Peyer's patch (tissue), 4 donors: ENCODE data around the gene BLID. TPM values are rescaled to one million over a fixed set of nuclear protein-coding genes. Genes with fewer than 3 reads are reported as not detected.

ENCODE experiments used
- DNase-seq, 3 donors: peaks; one replicate each; pipeline ENCODE4 v3.0.0-alpha.2; 2017 to 2019
- H3K27ac ChIP-seq, 4 donors: fragments of 200-600 bp; sonication (generic); one replicate each; pipeline ENCODE4 v1.5.1; 2016 to 2019
- H3K27me3 ChIP-seq, 2 donors: fragments of 200-600 bp; sonication (generic); one replicate each; pipeline ENCODE4 v1.5.1; 2019
- H3K36me3 ChIP-seq, 3 donors: fragments of 200-600 bp; sonication (generic); one replicate each; pipeline ENCODE4 v1.5.1; 2016 to 2019
- H3K4me1 ChIP-seq, 4 donors: fragments of 200-600 bp; sonication (generic); one replicate each; pipeline ENCODE4 v1.5.1; 2016 to 2019
- H3K4me3 ChIP-seq, 4 donors: fragments of 200-600 bp; sonication (generic); 1 replicate in 3 of 4; 2 replicates in 1 of 4; pipeline ENCODE4 v1.5.1; 2016 to 2019; ENCODE audit warnings: mild to moderate bottlenecking in 1 of 4
- H3K9me3 ChIP-seq, 4 donors: fragments of 200-600 bp; sonication (generic); one replicate each; pipeline ENCODE4 v1.5.1; 2016 to 2019; ENCODE audit warnings: mild to moderate bottlenecking in 1 of 4
- POLR2A ChIP-seq, 2 donors: fragments of 450-650 bp; IDR thresholded peaks; one replicate each; pipeline ENCODE4 v1.5.1; 2017; ENCODE audit warnings: antibody characterized with exemption in 2 of 2, mild to moderate bottlenecking in 2 of 2, moderate library complexity in 2 of 2
- total RNA-seq, 4 donors: library from RNA; depleted of rRNA; stranded (reverse); fragments of >200 nt; gene quantifications; one replicate each; pipeline ENCODE4 v1.1.0, GENCODE V29; 2016
- TF ChIP-seq, protein P1 (sequence below), 6 experiments: fragments of 450-650 bp in 4 of 6; fragments of 200-600 bp in 2 of 6; sonication (generic) in 1 of 6; IDR thresholded peaks; one replicate each; pipeline ENCODE4 v1.5.1; 2017 to 2019; ENCODE audit warnings: antibody characterized with exemption in 6 of 6, mild to moderate bottlenecking in 3 of 6, moderate library complexity in 1 of 6

Gene BLID
- total RNA-seq, 4 donors from 2014 or later = not detected

DNA sequence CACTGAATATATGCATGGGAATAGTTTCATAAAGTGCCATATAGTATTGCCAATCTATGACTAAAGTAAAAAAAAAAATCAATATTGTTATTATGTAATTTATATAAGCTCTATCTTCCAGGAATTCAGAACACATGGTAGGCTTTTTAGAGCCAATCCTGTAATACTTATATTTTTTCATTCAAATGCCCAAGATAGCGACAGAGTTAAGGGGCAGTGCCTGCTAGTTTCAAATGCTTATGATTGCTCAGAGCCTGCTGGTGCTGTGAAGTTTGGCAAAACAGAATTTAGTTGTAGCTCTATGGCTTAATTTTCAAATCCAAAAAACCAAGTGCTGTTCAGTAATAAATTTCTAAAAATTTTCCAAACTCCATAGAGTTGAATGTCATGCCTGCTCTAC, 39.0 kb upstream of the BLID start:
- no peak for DNase-seq
- Histone ChIP-seq H3K4me3 (no peak overlapping the region), H3K9me3 (no peaks in the 10 kb centered on the region), H3K27me3 (no peaks in the 10 kb centered on the region), H3K4me1 (no peaks in the 10 kb centered on the region), H3K27ac (no peak overlapping the region), H3K36me3 (no peaks in the 10 kb centered on the region)
- TF ChIP-seq, protein P1, sequence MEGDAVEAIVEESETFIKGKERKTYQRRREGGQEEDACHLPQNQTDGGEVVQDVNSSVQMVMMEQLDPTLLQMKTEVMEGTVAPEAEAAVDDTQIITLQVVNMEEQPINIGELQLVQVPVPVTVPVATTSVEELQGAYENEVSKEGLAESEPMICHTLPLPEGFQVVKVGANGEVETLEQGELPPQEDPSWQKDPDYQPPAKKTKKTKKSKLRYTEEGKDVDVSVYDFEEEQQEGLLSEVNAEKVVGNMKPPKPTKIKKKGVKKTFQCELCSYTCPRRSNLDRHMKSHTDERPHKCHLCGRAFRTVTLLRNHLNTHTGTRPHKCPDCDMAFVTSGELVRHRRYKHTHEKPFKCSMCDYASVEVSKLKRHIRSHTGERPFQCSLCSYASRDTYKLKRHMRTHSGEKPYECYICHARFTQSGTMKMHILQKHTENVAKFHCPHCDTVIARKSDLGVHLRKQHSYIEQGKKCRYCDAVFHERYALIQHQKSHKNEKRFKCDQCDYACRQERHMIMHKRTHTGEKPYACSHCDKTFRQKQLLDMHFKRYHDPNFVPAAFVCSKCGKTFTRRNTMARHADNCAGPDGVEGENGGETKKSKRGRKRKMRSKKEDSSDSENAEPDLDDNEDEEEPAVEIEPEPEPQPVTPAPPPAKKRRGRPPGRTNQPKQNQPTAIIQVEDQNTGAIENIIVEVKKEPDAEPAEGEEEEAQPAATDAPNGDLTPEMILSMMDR (IDR thresholded peaks at IDR 0.05) = no peak
- TF ChIP-seq POLR2A (IDR thresholded peaks at IDR 0.05) = no peak

DNA sequence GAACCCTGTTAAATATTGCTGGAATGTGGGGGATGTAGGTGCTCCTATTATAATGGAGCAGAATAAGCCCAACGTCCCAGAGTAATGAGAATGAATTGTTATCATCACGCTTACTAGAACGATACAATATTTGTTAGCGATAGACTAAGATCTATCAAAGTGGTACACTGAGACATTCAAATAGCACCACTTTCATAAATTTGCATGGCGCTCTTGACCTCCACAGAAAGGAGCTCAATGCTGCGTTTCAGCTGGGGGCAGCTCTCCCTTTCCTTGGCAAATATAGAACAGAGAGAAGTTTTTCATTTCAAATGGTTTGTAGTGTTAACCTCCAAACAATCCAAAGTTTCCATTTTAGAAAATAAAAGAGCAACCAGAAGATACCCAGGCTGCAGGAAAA, 38.2 kb upstream of the BLID start:
- Histone ChIP-seq H3K9me3 (no peaks in the 10 kb centered on the region), H3K4me3 (no peak overlapping the region), H3K4me1 (no peaks in the 10 kb centered on the region), H3K36me3 (no peaks in the 10 kb centered on the region), H3K27ac (no peak overlapping the region), H3K27me3 (no peaks in the 10 kb centered on the region)
- no peak for TF ChIP-seq POLR2A (IDR thresholded peaks at IDR 0.05)
- TF ChIP-seq, protein P1 (IDR thresholded peaks at IDR 0.05) = no peak
- DNase-seq = no peak

DNA sequence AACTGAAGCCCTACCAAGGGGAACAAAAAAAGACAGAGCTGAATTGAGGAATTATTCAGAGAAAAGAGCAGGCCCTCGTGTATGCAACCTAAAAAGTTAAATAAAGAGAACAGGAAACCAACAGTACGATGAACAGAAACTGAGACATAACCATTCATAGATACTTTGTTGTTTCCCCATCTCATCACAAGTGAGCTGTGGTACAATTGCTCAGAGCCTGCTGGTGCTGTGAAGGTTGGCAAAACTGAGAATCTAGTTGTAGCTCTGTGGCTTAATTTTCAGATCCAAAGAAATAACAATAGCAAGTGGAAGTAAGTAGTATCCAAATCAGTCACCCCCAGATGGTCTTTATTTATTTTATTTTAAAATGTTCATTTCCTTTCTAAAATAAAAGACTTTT, 37.7 kb upstream of the BLID start:
- DNase-seq = no peak
- no peaks in the 10 kb centered on the region for H3K4me1 ChIP-seq
- H3K27me3 ChIP-seq = no peaks in the 10 kb centered on the region
- TF ChIP-seq POLR2A (IDR thresholded peaks at IDR 0.05) = no peak
- TF ChIP-seq, protein P1 (IDR thresholded peaks at IDR 0.05) = no peak
- no peak overlapping the region for H3K4me3 ChIP-seq
- H3K36me3 ChIP-seq = no peaks in the 10 kb centered on the region
- no peaks in the 10 kb centered on the region for H3K9me3 ChIP-seq
- H3K27ac ChIP-seq = no peak overlapping the region

DNA sequence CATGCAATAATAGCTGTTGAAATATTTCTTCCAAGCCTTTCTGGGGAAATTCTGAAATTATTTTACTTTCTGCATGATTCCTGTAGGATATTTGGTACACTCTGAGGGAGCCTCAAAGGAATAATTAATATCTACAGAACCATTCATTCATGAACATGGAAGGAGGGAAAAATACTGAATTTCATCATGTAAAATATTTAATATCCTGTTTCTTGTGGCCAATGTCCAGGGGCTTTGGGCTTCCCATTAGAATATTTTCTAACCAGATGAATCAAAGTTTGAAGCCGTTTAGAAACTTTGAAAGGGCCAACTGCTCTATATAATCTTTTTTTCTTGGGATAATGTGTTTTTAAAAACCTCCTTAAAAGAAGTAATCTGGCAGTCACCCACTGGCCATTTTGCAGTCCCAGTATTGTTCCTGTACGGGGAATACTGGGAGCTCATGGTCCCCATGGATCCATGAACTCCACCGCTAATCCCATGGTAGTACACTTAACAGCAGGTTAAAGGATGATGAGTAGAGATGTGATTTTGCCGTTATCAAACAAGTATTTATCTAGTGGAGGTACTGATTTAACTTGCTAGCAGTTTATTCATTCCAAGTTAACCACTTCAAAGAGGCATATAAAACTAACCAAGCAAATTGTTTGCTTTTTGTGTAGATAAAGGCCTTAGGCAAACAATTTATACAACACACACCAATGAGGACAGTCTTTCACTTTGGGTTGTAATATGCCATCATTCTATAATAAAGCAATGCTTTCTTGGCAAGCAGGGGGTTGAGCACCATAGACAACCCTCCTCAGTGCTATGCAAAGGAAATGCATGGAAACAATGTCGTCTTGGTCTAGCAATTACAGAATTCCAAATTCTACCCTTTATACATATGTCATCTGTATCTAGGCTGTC, 34.5 kb upstream of the BLID start:
- H3K4me1 ChIP-seq = no peaks in the 10 kb centered on the region
- no peak for DNase-seq
- H3K36me3 ChIP-seq = no peaks in the 10 kb centered on the region
- TF ChIP-seq, protein P1 (IDR thresholded peaks at IDR 0.05) = no peak
- no peak for TF ChIP-seq POLR2A (IDR thresholded peaks at IDR 0.05)
- no peak overlapping the region for H3K27ac ChIP-seq
- H3K9me3 ChIP-seq = no peaks in the 10 kb centered on the region
- H3K4me3 ChIP-seq = no peak overlapping the region
- no peaks in the 10 kb centered on the region for H3K27me3 ChIP-seq

DNA sequence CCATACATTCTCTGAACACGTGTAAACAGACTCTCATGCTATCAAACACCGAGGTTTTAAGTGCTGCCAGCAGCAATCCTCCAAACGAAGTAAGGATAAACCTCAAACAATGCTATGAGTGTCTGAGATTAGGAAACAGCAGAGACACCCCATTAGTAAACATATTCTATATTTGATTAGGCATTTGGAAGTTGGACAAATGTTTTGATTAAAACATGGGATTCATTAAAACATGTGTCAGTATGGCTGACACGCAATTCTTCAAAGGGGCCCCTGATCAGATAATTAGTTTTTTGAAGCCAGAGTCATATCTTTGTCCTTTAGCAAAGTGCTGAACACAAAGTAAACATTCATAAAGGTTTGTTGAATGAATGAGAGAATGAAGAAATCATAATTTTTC, 33.2 kb upstream of the BLID start:
- TF ChIP-seq POLR2A (IDR thresholded peaks at IDR 0.05) = no peak
- TF ChIP-seq, protein P1 (IDR thresholded peaks at IDR 0.05) = no peak
- Histone ChIP-seq H3K9me3 (no peaks in the 10 kb centered on the region), H3K4me1 (no peaks in the 10 kb centered on the region), H3K27me3 (no peaks in the 10 kb centered on the region), H3K36me3 (no peaks in the 10 kb centered on the region), H3K4me3 (no peak overlapping the region), H3K27ac (no peak overlapping the region)
- no peak for DNase-seq
